OCI-LY1 (cell line): ENCODE results near the gene HTR3B.

Source experiments
- EZH2 ChIP-seq: fragments of 200-600 bp; sonication (generic), shearing (Covaris generic); IDR thresholded peaks from 2 replicates; pipeline ENCODE4 v1.8.0; 2017; ENCODE audit warnings: borderline replicate concordance, mixed run types, mild to moderate bottlenecking, antibody characterized with exemption, low read length, moderate library complexity, mixed read lengths
- TF ChIP-seq, protein P1 (sequence below): fragments of 200-600 bp; sonication (generic), shearing (Covaris generic); IDR thresholded peaks from 2 replicates; pipeline ENCODE4 v1.5.1; 2017; ENCODE audit warnings: mild to moderate bottlenecking, antibody characterized with exemption, low read length, moderate library complexity, mixed read lengths

DNA sequence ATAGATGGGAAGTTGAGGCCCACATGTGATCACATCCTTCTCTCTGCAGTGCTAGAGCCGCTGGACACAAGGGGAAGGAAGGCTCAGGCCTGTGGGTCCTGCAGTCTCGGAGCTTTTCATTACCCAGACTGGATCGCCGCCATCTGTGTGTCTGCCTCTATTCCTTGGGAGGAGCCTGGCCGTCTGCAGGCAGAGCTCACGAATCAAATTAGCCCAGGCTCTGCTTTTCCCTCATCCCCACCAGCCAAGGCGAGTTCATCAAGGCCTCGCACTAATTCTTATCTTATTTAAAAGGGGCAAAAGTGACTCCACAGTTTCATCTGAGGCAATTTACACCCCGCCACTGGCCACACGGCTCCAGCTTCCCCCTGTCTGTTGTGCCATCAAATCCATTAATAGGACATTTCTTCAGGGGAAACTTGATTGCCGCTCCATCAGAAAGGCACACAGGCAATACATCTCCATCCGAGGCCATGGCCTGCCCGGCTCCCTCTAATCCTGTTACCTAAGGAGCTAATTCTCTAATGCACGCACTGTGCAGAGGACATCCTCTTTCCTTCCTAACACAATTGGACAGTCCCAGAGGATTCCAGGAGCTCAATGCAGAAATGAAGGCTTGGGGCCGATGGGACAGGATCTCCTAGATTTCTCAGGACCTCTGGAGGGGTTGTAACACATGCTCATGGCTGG is 67.1 kb downstream of the HTR3B start:
- TF ChIP-seq, protein P1, sequence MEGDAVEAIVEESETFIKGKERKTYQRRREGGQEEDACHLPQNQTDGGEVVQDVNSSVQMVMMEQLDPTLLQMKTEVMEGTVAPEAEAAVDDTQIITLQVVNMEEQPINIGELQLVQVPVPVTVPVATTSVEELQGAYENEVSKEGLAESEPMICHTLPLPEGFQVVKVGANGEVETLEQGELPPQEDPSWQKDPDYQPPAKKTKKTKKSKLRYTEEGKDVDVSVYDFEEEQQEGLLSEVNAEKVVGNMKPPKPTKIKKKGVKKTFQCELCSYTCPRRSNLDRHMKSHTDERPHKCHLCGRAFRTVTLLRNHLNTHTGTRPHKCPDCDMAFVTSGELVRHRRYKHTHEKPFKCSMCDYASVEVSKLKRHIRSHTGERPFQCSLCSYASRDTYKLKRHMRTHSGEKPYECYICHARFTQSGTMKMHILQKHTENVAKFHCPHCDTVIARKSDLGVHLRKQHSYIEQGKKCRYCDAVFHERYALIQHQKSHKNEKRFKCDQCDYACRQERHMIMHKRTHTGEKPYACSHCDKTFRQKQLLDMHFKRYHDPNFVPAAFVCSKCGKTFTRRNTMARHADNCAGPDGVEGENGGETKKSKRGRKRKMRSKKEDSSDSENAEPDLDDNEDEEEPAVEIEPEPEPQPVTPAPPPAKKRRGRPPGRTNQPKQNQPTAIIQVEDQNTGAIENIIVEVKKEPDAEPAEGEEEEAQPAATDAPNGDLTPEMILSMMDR: no peak
- no peak for TF ChIP-seq EZH2
